GM21529 (cell line): Measurements from ENCODE around the gene MGST2.

Experiments
- ATAC-seq: cut with Tn5 transposase; IDR thresholded peaks from one replicate; pipeline ENCODE4 v1.9.1; 2021; ENCODE audit not compliant: unreplicated experiment

Gene MGST2

GRCh38 chr4:139700568-139700967, 34.9 kb downstream of the MGST2 start:
- no peak for ATAC-seq

GRCh38 chr4:139704915-139705485, 39.4 kb downstream of the MGST2 start:
- no peak for ATAC-seq

- ATAC-seq = no peak
Measured at GRCh38 chr4:139709660-139710059, 44.0 kb downstream of the MGST2 start.

GRCh38 chr4:139710073-139710472, 44.5 kb downstream of the MGST2 start:
- ATAC-seq = no peak

GRCh38 chr4:139711461-139711860, 45.8 kb downstream of the MGST2 start:
- ATAC-seq = no peak

GRCh38 chr4:139712882-139713281, 47.3 kb downstream of the MGST2 start:
- no peak for ATAC-seq

- ATAC-seq = no peak
Measured at GRCh38 chr4:139715746-139716391, 50.2 kb downstream of the MGST2 start.

GRCh38 chr4:139718358-139718757, 52.7 kb downstream of the MGST2 start:
- no peak for ATAC-seq

GRCh38 chr4:139718833-139719232, 53.2 kb downstream of the MGST2 start:
- no peak for ATAC-seq

- no peak for ATAC-seq
Measured at GRCh38 chr4:139719381-139720101, 53.9 kb downstream of the MGST2 start.

GRCh38 chr4:139720806-139721205, 55.2 kb downstream of the MGST2 start:
- no peak for ATAC-seq

- ATAC-seq = no peak
Measured at GRCh38 chr4:139721789-139722188, 56.2 kb downstream of the MGST2 start.

- ATAC-seq = no peak
Measured at GRCh38 chr4:139725236-139725635, 59.6 kb downstream of the MGST2 start.

- no peak for ATAC-seq
Measured at GRCh38 chr4:139726615-139727014, 61.0 kb downstream of the MGST2 start.

GRCh38 chr4:139728146-139728545, 62.5 kb downstream of the MGST2 start:
- no peak for ATAC-seq

GRCh38 chr4:139728840-139729239, 63.2 kb downstream of the MGST2 start:
- no peak for ATAC-seq

- ATAC-seq = no peak
Measured at GRCh38 chr4:139732991-139733570, 67.5 kb downstream of the MGST2 start.

- no peak for ATAC-seq
Measured at GRCh38 chr4:139734201-139734874, 68.7 kb downstream of the MGST2 start.

- peak; percentile 58 for ATAC-seq
Measured at GRCh38 chr4:139734875-139735380, 69.3 kb downstream of the MGST2 start.

GRCh38 chr4:139735381-139736273, 70.0 kb downstream of the MGST2 start:
- ATAC-seq = no peak
